Smooth muscle cell (in vitro differentiated cells): ENCODE data around the gene RUVBL1. TPM values are rescaled to one million over a fixed set of nuclear protein-coding genes. Genes with fewer than 3 reads are reported as not detected.

Experiments used
- DNase-seq: peaks from one replicate; lab custom pipeline; 2025; ENCODE audit not compliant: unreplicated experiment; lab: John Stamatoyannopoulos, UW
- H2AFZ ChIP-seq: fragments of 200-600 bp; sonication (generic); 2 replicates; pipeline ENCODE4 v1.6.0; 2016; ENCODE audit warnings: antibody characterized with exemption, low read depth, mild to moderate bottlenecking
- H3F3A ChIP-seq: fragments of 200-600 bp; sonication (generic); 2 replicates; pipeline ENCODE4 v1.6.0; 2017; ENCODE audit warnings: antibody characterized with exemption, low read depth
- H3K27ac ChIP-seq: fragments of 200-600 bp; sonication (generic); 2 replicates; pipeline ENCODE4 v1.5.1; 2016; ENCODE audit warnings: low read depth, mild to moderate bottlenecking
- H3K27me3 ChIP-seq: fragments of 200-600 bp; sonication (generic); 2 replicates; pipeline ENCODE4 v1.6.1; 2016; ENCODE audit warnings: low read depth, mild to moderate bottlenecking
- H3K36me3 ChIP-seq: fragments of 200-600 bp; sonication (generic); 2 replicates; pipeline ENCODE4 v1.5.1; 2016; ENCODE audit warnings: low read depth
- H3K4me1 ChIP-seq: fragments of 200-600 bp; sonication (generic); 2 replicates; pipeline ENCODE4 v1.5.1; 2016; ENCODE audit warnings: low read depth
- H3K4me2 ChIP-seq: fragments of 200-600 bp; sonication (generic); 2 replicates; pipeline ENCODE4 v1.6.0; 2016; ENCODE audit warnings: mild to moderate bottlenecking
- H3K4me3 ChIP-seq: fragments of 200-600 bp; sonication (generic); 2 replicates; pipeline ENCODE4 v1.5.1; 2016; ENCODE audit warnings: mild to moderate bottlenecking
- H3K79me2 ChIP-seq: fragments of 200-600 bp; sonication (generic); 2 replicates; pipeline ENCODE4 v1.6.0; 2016; ENCODE audit warnings: low read depth, mild to moderate bottlenecking
- H3K9ac ChIP-seq: fragments of 200-600 bp; sonication (generic); 2 replicates; pipeline ENCODE4 v1.6.0; 2016; ENCODE audit warnings: low read depth
- H3K9me3 ChIP-seq: fragments of 200-600 bp; sonication (generic); replicated peaks from 2 replicates; pipeline ENCODE4 v1.5.1; 2016; ENCODE audit warnings: low read depth
- H4K20me1 ChIP-seq: fragments of 200-600 bp; sonication (generic); 2 replicates; pipeline ENCODE4 v1.6.0; 2016; ENCODE audit warnings: low read depth
- CTCF ChIP-seq: fragments of 200-600 bp; sonication (generic); IDR thresholded peaks from 2 replicates; pipeline ENCODE4 v1.5.1; 2017; ENCODE audit warnings: borderline replicate concordance, mild to moderate bottlenecking, antibody characterized with exemption; ENCODE audit not compliant: insufficient read depth, poor library complexity, severe bottlenecking
- WGBS: methylation state at CpG from one replicate; pipeline ENCODE4 v1.1.7; 2016; ENCODE audit warnings: low lambda C conversion rate; 5-methylcytosine and 5-hydroxymethylcytosine counted together
- polyA plus RNA-seq: library from polyadenylated mRNA; unstranded; fragments of >200 nt; fragmentation: Nextera tagmentation; extraction: Ambion mirVana; gene quantifications from 2 replicates; pipeline ENCODE4 v1.2.1, GENCODE V29; 2016
- total RNA-seq: library from RNA; depleted of rRNA; stranded (reverse); fragments of >200 nt; gene quantifications from 2 replicates; pipeline ENCODE4 v1.2.3, GENCODE V29; 2014

The RUVBL1 gene
- total and polyA plus RNA-seq, 2 experiments from 2014 or later = 32.9 to 37.1 TPM

GRCh38 chr3:128070898-128071591 is 52.6 kb downstream of the RUVBL1 start:
- Histone ChIP-seq H3K27ac (peak overlapping the region; percentile 7), H3K79me2 (peaks cover 12% of the 10 kb centered on the region), H3K4me1 (peaks cover 3% of the 10 kb centered on the region), H3K36me3 (peaks cover 7% of the 10 kb centered on the region), H3K4me3 (no peak overlapping the region), H3K9me3 (no peaks in the 10 kb centered on the region), H3K9ac (no peak overlapping the region), H3K4me2 (no peak overlapping the region), H2AFZ (no peak overlapping the region), H4K20me1 (peaks cover 97% of the 10 kb centered on the region), H3F3A (peaks cover 65% of the 10 kb centered on the region), H3K27me3 (no peaks in the 10 kb centered on the region)
- TF ChIP-seq CTCF = no peak
- DNase-seq = no peak
- 93% methylated on average over 13 of the region's 13 CpGs for WGBS

GRCh38 chr3:128069271-128069670 is 54.3 kb downstream of the RUVBL1 start:
- Histone ChIP-seq H3K9me3 (no peaks in the 10 kb centered on the region), H2AFZ (no peak overlapping the region), H3K27me3 (no peaks in the 10 kb centered on the region), H3K27ac (no peak overlapping the region), H3K4me2 (no peak overlapping the region), H3F3A (peaks cover 69% of the 10 kb centered on the region), H3K79me2 (peaks cover 15% of the 10 kb centered on the region), H3K4me1 (no peaks in the 10 kb centered on the region), H3K36me3 (peaks cover 17% of the 10 kb centered on the region), H3K9ac (no peak overlapping the region), H4K20me1 (peaks cover 100% of the 10 kb centered on the region), H3K4me3 (no peak overlapping the region)
- no peak for TF ChIP-seq CTCF
- DNase-seq = no peak
- 97% methylated on average over 15 of the region's 15 CpGs for WGBS

GRCh38 chr3:128068156-128068620 is 55.4 kb downstream of the RUVBL1 start:
- H3K9ac ChIP-seq = no peak overlapping the region
- peaks cover 24% of the 10 kb centered on the region for H3K36me3 ChIP-seq
- H3K27ac ChIP-seq = peak overlapping the region; percentile 24
- H3K4me3 ChIP-seq = no peak overlapping the region
- H4K20me1 ChIP-seq = peaks cover 100% of the 10 kb centered on the region
- no peaks in the 10 kb centered on the region for H3K27me3 ChIP-seq
- WGBS = 88% methylated on average over 8 of the region's 8 CpGs
- TF ChIP-seq CTCF = peak; percentile 55
- peaks cover 65% of the 10 kb centered on the region for H3F3A ChIP-seq
- no peaks in the 10 kb centered on the region for H3K4me1 ChIP-seq
- DNase-seq = no peak
- H2AFZ ChIP-seq = no peak overlapping the region
- H3K9me3 ChIP-seq = no peaks in the 10 kb centered on the region
- no peak overlapping the region for H3K4me2 ChIP-seq
- H3K79me2 ChIP-seq = peaks cover 15% of the 10 kb centered on the region

GRCh38 chr3:128067489-128067888 is 56.1 kb downstream of the RUVBL1 start:
- peak overlapping the region; percentile 24 for H3K27ac ChIP-seq
- no peaks in the 10 kb centered on the region for H3K9me3 ChIP-seq
- H3K4me1 ChIP-seq = no peaks in the 10 kb centered on the region
- peaks cover 18% of the 10 kb centered on the region for H3K79me2 ChIP-seq
- no peak overlapping the region for H3K9ac ChIP-seq
- no peak overlapping the region for H3K4me3 ChIP-seq
- peaks cover 65% of the 10 kb centered on the region for H3F3A ChIP-seq
- DNase-seq = no peak
- WGBS = 79% methylated on average over 7 of the region's 7 CpGs
- TF ChIP-seq CTCF = no peak
- H3K4me2 ChIP-seq = no peak overlapping the region
- H3K27me3 ChIP-seq = no peaks in the 10 kb centered on the region
- H3K36me3 ChIP-seq = peaks cover 24% of the 10 kb centered on the region
- no peak overlapping the region for H2AFZ ChIP-seq
- peaks cover 100% of the 10 kb centered on the region for H4K20me1 ChIP-seq
